Measurements from ENCODE around the gene ADGRL3.

ADGRL3 gene

GRCh38 chr4:61225656-61226055, 25.5 kb downstream of the ADGRL3 start:
- Histone ChIP-seq H3K9me3 (ENCODE audit: insufficient read depth, low read length) (no peaks in the 10 kb centered on the region), H3K4me1 (ENCODE audit: low read length) (peaks cover 8% of the 10 kb centered on the region)
- TF ChIP-seq, protein P1, sequence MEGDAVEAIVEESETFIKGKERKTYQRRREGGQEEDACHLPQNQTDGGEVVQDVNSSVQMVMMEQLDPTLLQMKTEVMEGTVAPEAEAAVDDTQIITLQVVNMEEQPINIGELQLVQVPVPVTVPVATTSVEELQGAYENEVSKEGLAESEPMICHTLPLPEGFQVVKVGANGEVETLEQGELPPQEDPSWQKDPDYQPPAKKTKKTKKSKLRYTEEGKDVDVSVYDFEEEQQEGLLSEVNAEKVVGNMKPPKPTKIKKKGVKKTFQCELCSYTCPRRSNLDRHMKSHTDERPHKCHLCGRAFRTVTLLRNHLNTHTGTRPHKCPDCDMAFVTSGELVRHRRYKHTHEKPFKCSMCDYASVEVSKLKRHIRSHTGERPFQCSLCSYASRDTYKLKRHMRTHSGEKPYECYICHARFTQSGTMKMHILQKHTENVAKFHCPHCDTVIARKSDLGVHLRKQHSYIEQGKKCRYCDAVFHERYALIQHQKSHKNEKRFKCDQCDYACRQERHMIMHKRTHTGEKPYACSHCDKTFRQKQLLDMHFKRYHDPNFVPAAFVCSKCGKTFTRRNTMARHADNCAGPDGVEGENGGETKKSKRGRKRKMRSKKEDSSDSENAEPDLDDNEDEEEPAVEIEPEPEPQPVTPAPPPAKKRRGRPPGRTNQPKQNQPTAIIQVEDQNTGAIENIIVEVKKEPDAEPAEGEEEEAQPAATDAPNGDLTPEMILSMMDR (IDR thresholded peaks at IDR 0.05; ENCODE audit: low read depth, low read length) = no peak

GRCh38 chr4:61231421-61231820, 31.3 kb downstream of the ADGRL3 start:
- Histone ChIP-seq H3K27ac (ENCODE audit: low read length) (no peak overlapping the region), H3K9ac (ENCODE audit: low read length) (no peak overlapping the region), H3K9me3 (ENCODE audit: insufficient read depth, low read length) (no peaks in the 10 kb centered on the region), H3K79me2 (ENCODE audit: low read length) (no peaks in the 10 kb centered on the region), H4K20me1 (ENCODE audit: insufficient read depth, low read length) (no peaks in the 10 kb centered on the region), H3K36me3 (replicated peaks; ENCODE audit: low read depth, low read length) (no peaks in the 10 kb centered on the region), H3K27me3 (ENCODE audit: low read depth, low read length) (no peaks in the 10 kb centered on the region), H2AFZ (ENCODE audit: low read depth, low read length) (no peak overlapping the region), H3K4me2 (ENCODE audit: low read length) (no peak overlapping the region), H3K4me1 (ENCODE audit: low read length) (no peaks in the 10 kb centered on the region), H3K4me3 (ENCODE audit: low read length) (no peak overlapping the region)
- no peak for TF ChIP-seq EZH2phosphoT487 (IDR thresholded peaks at IDR 0.05; ENCODE audit: low read depth)
- TF ChIP-seq, protein P1 (IDR thresholded peaks at IDR 0.05; ENCODE audit: low read depth, low read length) = no peak

More at GRCh38 chr4:61225656-61226055, 25.5 kb downstream of the ADGRL3 start:
- H4K20me1 ChIP-seq (ENCODE audit: insufficient read depth, low read length) = no peaks in the 10 kb centered on the region
- H3K36me3 ChIP-seq (replicated peaks; ENCODE audit: low read depth, low read length) = no peaks in the 10 kb centered on the region
- H3K4me3 ChIP-seq (ENCODE audit: low read length) = no peak overlapping the region
- no peaks in the 10 kb centered on the region for H3K79me2 ChIP-seq (ENCODE audit: low read length)
- H3K27me3 ChIP-seq (ENCODE audit: low read depth, low read length) = no peaks in the 10 kb centered on the region
- no peak overlapping the region for H3K27ac ChIP-seq (ENCODE audit: low read length)
- H2AFZ ChIP-seq (ENCODE audit: low read depth, low read length) = no peak overlapping the region
- H3K9ac ChIP-seq (ENCODE audit: low read length) = no peak overlapping the region
- H3K4me2 ChIP-seq (ENCODE audit: low read length) = no peak overlapping the region

DNA sequence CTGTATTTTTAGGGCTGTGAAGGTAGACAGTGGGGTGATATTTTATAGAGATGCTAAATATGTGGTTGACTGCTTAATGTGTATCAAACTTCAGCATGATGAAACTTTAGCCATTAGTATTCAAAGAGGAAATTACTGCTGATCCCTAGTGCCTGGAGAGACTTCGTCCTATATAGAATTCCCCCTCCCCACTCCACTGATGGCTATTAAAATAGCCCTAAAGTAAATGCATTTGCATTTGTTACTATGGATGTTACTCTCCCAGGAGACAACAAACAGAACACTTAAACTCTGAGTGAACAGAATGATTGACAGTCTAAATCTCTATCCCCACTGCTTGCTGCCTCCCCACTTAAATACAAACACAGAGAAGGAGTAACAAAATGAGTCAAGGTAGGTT, 39.1 kb downstream of the ADGRL3 start:
- Histone ChIP-seq H3K36me3 (replicated peaks; ENCODE audit: low read depth, low read length) (no peaks in the 10 kb centered on the region), H3K79me2 (ENCODE audit: low read length) (no peaks in the 10 kb centered on the region), H3K27ac (ENCODE audit: low read length) (no peak overlapping the region), H3K9ac (ENCODE audit: low read length) (no peak overlapping the region), H3K4me2 (ENCODE audit: low read length) (no peak overlapping the region), H3K4me3 (ENCODE audit: low read length) (no peak overlapping the region), H3K9me3 (ENCODE audit: insufficient read depth, low read length) (no peaks in the 10 kb centered on the region), H3K27me3 (ENCODE audit: low read depth, low read length) (no peaks in the 10 kb centered on the region), H4K20me1 (ENCODE audit: insufficient read depth, low read length) (no peaks in the 10 kb centered on the region), H3K4me1 (ENCODE audit: low read length) (no peaks in the 10 kb centered on the region), H2AFZ (ENCODE audit: low read depth, low read length) (no peak overlapping the region)
- TF ChIP-seq EZH2phosphoT487 (IDR thresholded peaks at IDR 0.05; ENCODE audit: low read depth) = no peak
- TF ChIP-seq, protein P1 (IDR thresholded peaks at IDR 0.05; ENCODE audit: low read depth, low read length) = no peak

DNA sequence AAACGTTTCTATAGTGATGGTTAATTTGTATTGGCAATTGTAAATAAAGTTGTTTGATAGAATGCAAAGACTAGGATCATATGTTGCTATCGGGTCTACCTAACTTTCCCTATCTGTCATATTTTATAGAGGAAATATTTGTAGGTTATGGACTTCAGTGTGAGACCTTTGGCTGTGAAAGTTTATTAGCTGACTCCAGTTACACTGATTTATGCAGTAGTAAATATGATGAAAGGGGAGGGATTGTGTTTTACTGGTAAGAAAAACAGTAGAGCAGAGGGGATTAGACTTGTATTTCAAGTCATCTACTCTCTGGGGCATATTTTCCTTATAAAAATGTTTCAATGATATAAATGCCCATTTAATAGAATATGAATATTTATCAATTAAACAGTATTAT, 43.8 kb downstream of the ADGRL3 start:
- TF ChIP-seq, protein P1 (IDR thresholded peaks at IDR 0.05; ENCODE audit: low read depth, low read length) = no peak
- TF ChIP-seq EZH2phosphoT487 (IDR thresholded peaks at IDR 0.05; ENCODE audit: low read depth) = no peak
- Histone ChIP-seq H2AFZ (ENCODE audit: low read depth, low read length) (no peak overlapping the region), H3K9me3 (ENCODE audit: insufficient read depth, low read length) (no peaks in the 10 kb centered on the region), H3K27ac (ENCODE audit: low read length) (no peak overlapping the region), H3K4me1 (ENCODE audit: low read length) (no peaks in the 10 kb centered on the region), H3K79me2 (ENCODE audit: low read length) (no peaks in the 10 kb centered on the region), H3K4me3 (ENCODE audit: low read length) (no peak overlapping the region), H3K9ac (ENCODE audit: low read length) (no peak overlapping the region), H3K36me3 (replicated peaks; ENCODE audit: low read depth, low read length) (no peaks in the 10 kb centered on the region), H3K27me3 (ENCODE audit: low read depth, low read length) (no peaks in the 10 kb centered on the region), H3K4me2 (ENCODE audit: low read length) (no peak overlapping the region), H4K20me1 (ENCODE audit: insufficient read depth, low read length) (no peaks in the 10 kb centered on the region)

Measured in OCI-LY3 (cell line).